HG02642 (cell line): Measurements from ENCODE around the gene SYNE2.

Experiments
- ATAC-seq: cut with Tn5 transposase; IDR thresholded peaks from one replicate; pipeline ENCODE4 v1.9.1; 2021; ENCODE audit warnings: mild to moderate bottlenecking; ENCODE audit not compliant: unreplicated experiment, poor library complexity

SYNE2 gene

GRCh38 chr14:64062381-64063115 lies 209.7 kb downstream of the SYNE2 start:
- ATAC-seq = no peak

GRCh38 chr14:64064447-64064846 lies 211.6 kb downstream of the SYNE2 start:
- ATAC-seq = no peak

GRCh38 chr14:64069634-64070359 lies 217.0 kb downstream of the SYNE2 start:
- ATAC-seq = no peak

GRCh38 chr14:64074961-64075612 lies 222.3 kb downstream of the SYNE2 start:
- ATAC-seq = no peak

GRCh38 chr14:64075613-64076005 lies 222.8 kb downstream of the SYNE2 start:
- no peak for ATAC-seq

- no peak for ATAC-seq
Measured at GRCh38 chr14:64080452-64080851, 227.6 kb downstream of the SYNE2 start.

GRCh38 chr14:64081174-64081746 lies 228.5 kb downstream of the SYNE2 start:
- no peak for ATAC-seq

- no peak for ATAC-seq
Measured at GRCh38 chr14:64082837-64083236, 230.0 kb downstream of the SYNE2 start.

GRCh38 chr14:64088647-64088964 lies 235.8 kb downstream of the SYNE2 start:
- ATAC-seq = no peak

GRCh38 chr14:64089920-64090319 lies 237.1 kb downstream of the SYNE2 start:
- no peak for ATAC-seq

GRCh38 chr14:64091217-64091616 lies 238.4 kb downstream of the SYNE2 start:
- no peak for ATAC-seq

GRCh38 chr14:64092338-64092737 lies 239.5 kb downstream of the SYNE2 start:
- ATAC-seq = no peak

- ATAC-seq = no peak
Measured at GRCh38 chr14:64092940-64093339, 240.1 kb downstream of the SYNE2 start.

- no peak for ATAC-seq
Measured at GRCh38 chr14:64095620-64096019, 242.8 kb downstream of the SYNE2 start.

- ATAC-seq = no peak
Measured at GRCh38 chr14:64098120-64098519, 245.3 kb downstream of the SYNE2 start.

- ATAC-seq = no peak
Measured at GRCh38 chr14:64107438-64107837, 254.6 kb downstream of the SYNE2 start.

GRCh38 chr14:64109819-64110554 lies 257.2 kb downstream of the SYNE2 start:
- ATAC-seq = no peak

GRCh38 chr14:64110802-64111201 lies 258.0 kb downstream of the SYNE2 start:
- no peak for ATAC-seq

GRCh38 chr14:64112867-64113678 lies 260.3 kb downstream of the SYNE2 start:
- ATAC-seq = no peak

- ATAC-seq = no peak
Measured at GRCh38 chr14:64114166-64114565, 261.4 kb downstream of the SYNE2 start.
